ENCODE measurements around the gene CEP350.

CEP350 gene

GRCh38 chr1:179933219-179933618 lies 21.4 kb upstream of the CEP350 start:
- no peak overlapping the region for H3K27ac ChIP-seq
- TF ChIP-seq ZFX (IDR thresholded peaks at IDR 0.05; ENCODE audit: borderline replicate concordance): no peak
- no peak for TF ChIP-seq CTCF (IDR thresholded peaks at IDR 0.05)

- TF ChIP-seq CTCF (IDR thresholded peaks at IDR 0.05): no peak
- TF ChIP-seq ZFX (IDR thresholded peaks at IDR 0.05; ENCODE audit: borderline replicate concordance): no peak
- H3K27ac ChIP-seq: no peak overlapping the region
Observed at GRCh38 chr1:179935909-179936496, 18.6 kb upstream of the CEP350 start.

- TF ChIP-seq ZFX (IDR thresholded peaks at IDR 0.05; ENCODE audit: borderline replicate concordance) (no peak), CTCF (IDR thresholded peaks at IDR 0.05) (no peak)
Observed at GRCh38 chr1:179937668-179938254, 16.8 kb upstream of the CEP350 start.

GRCh38 chr1:179938752-179939151 lies 15.9 kb upstream of the CEP350 start:
- TF ChIP-seq ZFX (IDR thresholded peaks at IDR 0.05; ENCODE audit: borderline replicate concordance) (no peak), CTCF (IDR thresholded peaks at IDR 0.05) (no peak)
- H3K27ac ChIP-seq: no peak overlapping the region

More at GRCh38 chr1:179937668-179938254, 16.8 kb upstream of the CEP350 start:
- no peak overlapping the region for H3K27ac ChIP-seq

- TF ChIP-seq CTCF (IDR thresholded peaks at IDR 0.05): no peak
- no peak for TF ChIP-seq ZFX (IDR thresholded peaks at IDR 0.05; ENCODE audit: borderline replicate concordance)
- H3K27ac ChIP-seq: no peak overlapping the region
Observed at GRCh38 chr1:179939941-179940340, 14.7 kb upstream of the CEP350 start.

- no peak for TF ChIP-seq CTCF (IDR thresholded peaks at IDR 0.05)
- TF ChIP-seq ZFX (IDR thresholded peaks at IDR 0.05; ENCODE audit: borderline replicate concordance): no peak
- H3K27ac ChIP-seq: no peak overlapping the region
Observed at GRCh38 chr1:179941454-179941853, 13.2 kb upstream of the CEP350 start.

GRCh38 chr1:179950651-179951050 lies 4.0 kb upstream of the CEP350 start:
- TF ChIP-seq ZFX (IDR thresholded peaks at IDR 0.05; ENCODE audit: borderline replicate concordance): no peak
- TF ChIP-seq CTCF (IDR thresholded peaks at IDR 0.05): no peak
- no peak overlapping the region for H3K27ac ChIP-seq
